ENCODE results near the gene RAB30. TPM values are rescaled to one million over a fixed set of nuclear protein-coding genes. Genes with fewer than 3 reads are reported as not detected.
A peak's percentile ranks its signal among the peaks of the same experiment; 100 is the strongest.

The RAB30 gene
- total RNA-seq, 2 experiments from 2014 or later, result 76.2 to 79.2 TPM

GRCh38 chr11:83002053-83002452, 69.6 kb downstream of the RAB30 start:
- H3K27me3 Mint-ChIP-seq, result no peaks in the 10 kb centered on the region

GRCh38 chr11:83000381-83000780, 71.3 kb downstream of the RAB30 start:
- Histone ChIP-seq H3K27me3 (ENCODE audit: control insufficient read depth in 1 of 2, insufficient read depth in 2 of 2, low read length in 2 of 2) (no peaks in the 10 kb centered on the region), H3K9me3 (ENCODE audit: control insufficient read depth in 1 of 2, insufficient read depth in 1 of 2, low read length in 2 of 2) (no peaks in the 10 kb centered on the region), H3K36me3 (ENCODE audit: insufficient read depth, low read length) (no peaks in the 10 kb centered on the region), H3K27ac (ENCODE audit: low read depth in 1 of 2, low read length in 2 of 2) (no peak overlapping the region), H3K4me1 (ENCODE audit: insufficient read depth, low read length) (peaks cover 9% of the 10 kb centered on the region), H3K4me3 (ENCODE audit: low read length) (no peak overlapping the region)
- H3K4me1 Mint-ChIP-seq (ENCODE audit: low read depth), result peaks cover 35% of the 10 kb centered on the region
- intact Hi-C loops (cut with DNase I, micrococcal nuclease), result no loop called here
- H3K9me3 Mint-ChIP-seq, result no peaks in the 10 kb centered on the region
- DNase-seq, result no peak
- no peak for TF ChIP-seq CTCF (IDR thresholded peaks at IDR 0.05)
- H3K36me3 Mint-ChIP-seq (ENCODE audit: low read depth), result peaks cover 22% of the 10 kb centered on the region
- no peak overlapping the region for H3K27ac Mint-ChIP-seq
- no peak overlapping the region for H3K4me3 Mint-ChIP-seq
- ATAC-seq (ENCODE audit: poor library complexity), result no peak
- no peaks in the 10 kb centered on the region for H3K27me3 Mint-ChIP-seq
- POLR2A ChIA-PET, result no interaction called here
- CTCF ChIA-PET, result interaction anchor here (0.7 to 0.8 kb wide), 2 partner anchors 39 to 133 kb away, joined by 3 read pairs; no protein-coding TSS in a partner anchor

More at GRCh38 chr11:83002053-83002452, 69.6 kb downstream of the RAB30 start:
- DNase-seq (peak in 7 of 14 experiments; percentile 2 to 49 (median 31)), ATAC-seq (ENCODE audit: poor library complexity) (peak; percentile 89)
- Histone ChIP-seq H3K27ac (ENCODE audit: low read depth in 1 of 2, low read length in 2 of 2) (no peak overlapping the region), H3K27me3 (ENCODE audit: control insufficient read depth in 1 of 2, insufficient read depth in 2 of 2, low read length in 2 of 2) (no peaks in the 10 kb centered on the region), H3K9me3 (ENCODE audit: control insufficient read depth in 1 of 2, insufficient read depth in 1 of 2, low read length in 2 of 2) (no peaks in the 10 kb centered on the region), H3K4me3 (ENCODE audit: low read length) (no peak overlapping the region), H3K36me3 (ENCODE audit: insufficient read depth, low read length) (no peaks in the 10 kb centered on the region), H3K4me1 (ENCODE audit: insufficient read depth, low read length) (peaks cover 11% of the 10 kb centered on the region)
- Mint-ChIP-seq H3K9me3 (no peaks in the 10 kb centered on the region), H3K27ac (peak overlapping the region; percentile 35), H3K4me1 (ENCODE audit: low read depth) (peaks cover 38% of the 10 kb centered on the region), H3K4me3 (peak overlapping the region; percentile 7), H3K36me3 (ENCODE audit: low read depth) (peaks cover 12% of the 10 kb centered on the region)
- TF ChIP-seq CTCF (IDR thresholded peaks at IDR 0.05), result no peak
- POLR2A ChIA-PET, result interaction anchor here (1.1 kb wide), 1 partner anchor 71 kb away, joined by 3 read pairs; no protein-coding TSS in a partner anchor
- CTCF ChIA-PET, result interaction anchor here (0.8 kb wide), 1 partner anchor 14 kb away, joined by 3 read pairs; no protein-coding TSS in a partner anchor
- intact Hi-C loops (cut with DNase I, micrococcal nuclease), result no loop called here

GRCh38 chr11:82999232-82999631, 72.5 kb downstream of the RAB30 start:
- no peak for TF ChIP-seq CTCF (IDR thresholded peaks at IDR 0.05)
- Mint-ChIP-seq H3K4me3 (no peak overlapping the region), H3K27me3 (no peaks in the 10 kb centered on the region), H3K4me1 (ENCODE audit: low read depth) (peaks cover 35% of the 10 kb centered on the region), H3K27ac (no peak overlapping the region), H3K36me3 (ENCODE audit: low read depth) (peaks cover 24% of the 10 kb centered on the region), H3K9me3 (no peaks in the 10 kb centered on the region)
- no peak for ATAC-seq (ENCODE audit: poor library complexity)
- Histone ChIP-seq H3K4me3 (ENCODE audit: low read length) (no peak overlapping the region), H3K4me1 (ENCODE audit: insufficient read depth, low read length) (peaks cover 9% of the 10 kb centered on the region), H3K27ac (ENCODE audit: low read depth in 1 of 2, low read length in 2 of 2) (no peak overlapping the region), H3K36me3 (ENCODE audit: insufficient read depth, low read length) (no peaks in the 10 kb centered on the region), H3K27me3 (ENCODE audit: control insufficient read depth in 1 of 2, insufficient read depth in 2 of 2, low read length in 2 of 2) (no peaks in the 10 kb centered on the region), H3K9me3 (ENCODE audit: control insufficient read depth in 1 of 2, insufficient read depth in 1 of 2, low read length in 2 of 2) (no peaks in the 10 kb centered on the region)
- ChIA-PET POLR2A (interaction anchor here (1.1 to 1.4 kb wide), 2 partner anchors 38 to 92 kb away, joined by 4 to 5 read pairs; no protein-coding TSS in a partner anchor), CTCF (no interaction called here)
- no peak for DNase-seq
- intact Hi-C loops (cut with DNase I, micrococcal nuclease), result loop anchor here in 1 of 2 experiments (5.0 kb wide), 1 partner anchor 68 kb away; no protein-coding TSS in a partner anchor
